Choroid plexus epithelial cell (primary cell): ENCODE results near the gene ZNF562.

Experiments
- DNase-seq: peaks from one replicate; pipeline ENCODE4 v3.0.0-alpha.2; 2010; ENCODE audit warnings: low read depth
- H3K4me3 ChIP-seq: 2 replicates; pipeline ENCODE4 v1.5.1; 2011; ENCODE audit warnings: low read depth, mild to moderate bottlenecking, control low read depth, low read length, moderate library complexity
- TF ChIP-seq, protein P1 (sequence below): conservative IDR thresholded peaks from 2 replicates; pipeline ENCODE4 v1.5.1; 2011; ENCODE audit warnings: low read depth, mild to moderate bottlenecking, control low read depth, inconsistent platforms, low read length, moderate library complexity

ZNF562 gene

GRCh38 chr19:9641810-9642209 lies 33.1 kb downstream of the ZNF562 start:
- no peak overlapping the region for H3K4me3 ChIP-seq
- TF ChIP-seq, protein P1, sequence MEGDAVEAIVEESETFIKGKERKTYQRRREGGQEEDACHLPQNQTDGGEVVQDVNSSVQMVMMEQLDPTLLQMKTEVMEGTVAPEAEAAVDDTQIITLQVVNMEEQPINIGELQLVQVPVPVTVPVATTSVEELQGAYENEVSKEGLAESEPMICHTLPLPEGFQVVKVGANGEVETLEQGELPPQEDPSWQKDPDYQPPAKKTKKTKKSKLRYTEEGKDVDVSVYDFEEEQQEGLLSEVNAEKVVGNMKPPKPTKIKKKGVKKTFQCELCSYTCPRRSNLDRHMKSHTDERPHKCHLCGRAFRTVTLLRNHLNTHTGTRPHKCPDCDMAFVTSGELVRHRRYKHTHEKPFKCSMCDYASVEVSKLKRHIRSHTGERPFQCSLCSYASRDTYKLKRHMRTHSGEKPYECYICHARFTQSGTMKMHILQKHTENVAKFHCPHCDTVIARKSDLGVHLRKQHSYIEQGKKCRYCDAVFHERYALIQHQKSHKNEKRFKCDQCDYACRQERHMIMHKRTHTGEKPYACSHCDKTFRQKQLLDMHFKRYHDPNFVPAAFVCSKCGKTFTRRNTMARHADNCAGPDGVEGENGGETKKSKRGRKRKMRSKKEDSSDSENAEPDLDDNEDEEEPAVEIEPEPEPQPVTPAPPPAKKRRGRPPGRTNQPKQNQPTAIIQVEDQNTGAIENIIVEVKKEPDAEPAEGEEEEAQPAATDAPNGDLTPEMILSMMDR = no peak
- no peak for DNase-seq

DNA sequence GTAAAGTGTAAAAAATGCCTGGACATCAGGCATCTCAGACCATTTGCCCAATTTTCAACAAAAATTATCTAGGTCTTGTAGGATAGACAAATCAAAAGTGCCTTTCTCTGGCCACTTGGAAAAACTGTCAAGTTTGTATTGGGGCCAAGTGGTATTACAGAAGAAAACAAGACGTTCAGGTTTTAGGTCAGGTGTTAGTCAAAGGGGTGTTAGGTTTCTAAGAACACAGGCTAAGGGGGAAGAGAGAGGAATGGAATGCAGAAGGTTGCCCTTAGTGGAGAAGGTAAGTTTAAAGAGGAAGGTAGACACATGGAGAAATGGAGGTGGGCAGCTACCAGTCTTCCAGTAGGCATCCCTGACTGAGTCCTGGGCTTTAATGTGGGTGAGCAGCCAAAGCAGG lies 33.9 kb downstream of the ZNF562 start:
- no peak for DNase-seq
- TF ChIP-seq, protein P1 = no peak
- no peak overlapping the region for H3K4me3 ChIP-seq

DNA sequence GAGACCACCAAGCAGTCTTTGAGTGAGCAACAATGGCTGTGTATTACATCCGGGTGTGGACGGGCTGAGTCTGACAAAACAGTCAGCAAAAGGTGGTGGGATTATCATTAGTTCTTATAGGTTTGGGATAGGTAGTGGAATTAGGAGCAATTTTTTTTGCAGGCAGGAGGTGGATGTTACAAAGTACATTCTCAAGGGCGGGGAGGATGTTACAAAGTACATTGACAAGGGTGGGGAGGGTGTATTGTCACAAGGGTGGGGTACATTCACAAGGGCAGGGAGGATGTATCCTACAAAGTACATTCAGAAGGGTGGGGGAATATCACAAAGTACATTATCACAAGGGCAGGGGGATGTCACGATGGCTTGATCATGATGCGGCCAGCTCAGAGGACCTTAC lies 38.9 kb downstream of the ZNF562 start:
- TF ChIP-seq, protein P1 = no peak
- DNase-seq = no peak
- H3K4me3 ChIP-seq = no peak overlapping the region

DNA sequence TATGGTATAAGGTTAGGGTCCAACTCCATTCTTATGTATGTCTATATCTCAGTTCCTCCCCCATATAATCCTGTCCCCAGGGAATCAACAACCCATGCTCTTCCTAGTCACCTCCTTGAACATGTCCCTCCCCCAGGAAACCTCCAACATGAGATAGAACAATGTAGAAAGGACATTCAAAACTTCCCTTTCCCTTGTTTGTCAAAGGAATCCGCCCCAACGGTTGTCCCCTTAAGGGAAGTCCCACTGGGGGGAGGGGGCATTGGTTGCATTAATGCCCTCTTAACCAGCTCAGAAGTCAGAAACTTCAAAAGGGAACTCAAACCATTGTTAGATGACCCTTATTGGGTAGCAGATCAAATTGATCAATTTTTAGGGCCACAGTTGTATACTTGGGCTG lies 47.0 kb downstream of the ZNF562 start:
- TF ChIP-seq, protein P1 = no peak
- no peak for DNase-seq
- H3K4me3 ChIP-seq = no peak overlapping the region

DNA sequence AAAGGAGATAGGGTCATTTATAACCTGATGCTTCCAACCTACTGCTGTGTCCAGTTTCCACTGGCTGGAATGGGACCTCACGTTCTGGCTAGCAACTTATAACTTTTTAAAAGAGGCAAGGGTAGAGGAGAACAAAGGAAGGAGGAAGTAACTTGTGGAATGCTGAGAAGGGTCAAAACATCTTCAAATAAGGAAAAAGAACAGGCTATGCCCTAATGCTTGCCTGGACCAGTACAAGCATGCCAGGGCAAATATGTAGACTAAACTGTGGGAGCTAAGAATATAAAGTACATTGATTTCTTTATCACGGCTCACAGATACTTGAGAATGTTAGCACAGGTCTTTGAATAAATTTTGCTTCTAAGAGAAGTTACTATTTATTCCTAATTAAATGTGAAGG lies 52.4 kb downstream of the ZNF562 start:
- peak; percentile 9 for DNase-seq
- TF ChIP-seq, protein P1 = no peak
- no peak overlapping the region for H3K4me3 ChIP-seq

DNA sequence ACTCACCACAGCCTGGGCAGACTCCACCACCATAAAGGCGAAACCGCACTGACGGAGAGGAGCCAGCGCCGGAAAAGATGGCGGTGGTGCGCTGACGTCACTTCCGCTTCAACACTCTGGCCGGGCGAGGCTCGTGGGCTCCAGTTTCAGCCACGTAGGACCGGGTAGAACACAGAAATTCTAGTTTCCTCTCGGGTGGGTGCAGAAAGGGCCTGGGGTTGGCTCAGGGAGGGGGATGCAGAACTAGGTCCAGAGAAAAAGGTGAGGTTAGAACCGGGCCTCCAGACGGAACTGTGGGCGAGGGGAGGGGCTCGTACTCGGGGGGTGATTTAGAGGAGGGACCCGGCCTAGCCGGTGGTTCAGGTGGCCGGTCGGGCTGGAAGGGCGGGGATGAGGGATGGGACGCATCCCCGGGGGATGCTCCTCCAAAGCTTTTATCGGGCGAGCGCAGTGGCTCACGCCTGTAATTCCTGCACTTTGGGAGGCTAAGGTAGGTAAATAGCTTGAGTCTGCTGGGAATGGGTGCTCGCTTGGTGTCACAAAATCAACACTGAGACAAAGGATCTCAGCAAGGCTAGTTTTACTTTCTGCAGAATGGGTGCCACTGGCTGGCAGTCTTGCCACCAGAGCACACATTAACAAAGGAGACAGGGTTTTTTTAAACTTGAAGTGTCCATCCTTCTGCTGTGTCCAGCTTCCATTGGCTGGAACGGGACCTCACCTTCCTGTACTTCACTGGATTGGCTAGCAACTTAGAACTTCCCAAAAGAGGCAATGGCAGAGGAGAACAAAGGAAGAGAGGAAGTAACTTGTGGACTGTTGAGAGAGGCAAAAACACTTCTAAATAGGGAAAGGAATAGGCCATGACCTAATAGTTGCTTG lies 53.5 kb downstream of the ZNF562 start, which contains the start of gene ZNF561:
TSS of gene ZNF561 (minus strand) at position 77 of the 882 bp plus-strand sequence. CDS start 1,776 bp downstream, outside the sequence.
- DNase-seq = peak; percentile 92
- TF ChIP-seq, protein P1 = no peak
- peak within 1 kb of the TSS; percentile 98 for H3K4me3 ChIP-seq

DNA sequence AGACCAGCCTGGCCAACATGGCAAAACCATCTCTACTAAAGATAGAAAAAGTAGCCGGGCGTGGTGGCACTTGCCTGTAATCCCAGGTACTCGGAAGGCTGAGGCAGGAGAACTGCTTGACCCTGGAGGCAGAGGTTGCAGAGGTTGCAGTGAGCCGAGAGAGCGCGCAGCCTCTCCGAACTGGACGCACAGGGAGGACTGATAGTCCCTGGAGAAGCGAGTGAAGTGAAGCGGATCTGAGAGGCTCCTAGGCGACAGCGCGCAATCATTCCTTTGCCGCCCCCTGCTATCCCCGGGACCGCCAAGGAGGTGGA lies 54.1 kb downstream of the ZNF562 start:
- no peak for DNase-seq
- H3K4me3 ChIP-seq = peak overlapping the region; percentile 98
- TF ChIP-seq, protein P1 = no peak
